Cortex of kidney (tissue), 1 donor: ENCODE results near the gene ALDH4A1.

Experiments used
- DNase-seq: peaks from one replicate; lab custom pipeline; 2025; lab: John Stamatoyannopoulos, UW

Gene ALDH4A1

GRCh38 chr1:18922848-18923755, 20.7 kb upstream of the ALDH4A1 start:
- no peak for DNase-seq

GRCh38 chr1:18922319-18922726, 20.0 kb upstream of the ALDH4A1 start:
- no peak for DNase-seq

- DNase-seq, result no peak
Measured at GRCh38 chr1:18921516-18922251, 19.3 kb upstream of the ALDH4A1 start.

- no peak for DNase-seq
Measured at GRCh38 chr1:18920931-18921330, 18.6 kb upstream of the ALDH4A1 start.

- no peak for DNase-seq
Measured at GRCh38 chr1:18919956-18920355, 17.6 kb upstream of the ALDH4A1 start.

- DNase-seq, result no peak
Measured at GRCh38 chr1:18919197-18919905, 17.0 kb upstream of the ALDH4A1 start.

GRCh38 chr1:18918417-18918816, 16.1 kb upstream of the ALDH4A1 start:
- no peak for DNase-seq

- no peak for DNase-seq
Measured at GRCh38 chr1:18917071-18917799, 14.9 kb upstream of the ALDH4A1 start.

GRCh38 chr1:18915341-18915740, 13.0 kb upstream of the ALDH4A1 start:
- no peak for DNase-seq

- no peak for DNase-seq
Measured at GRCh38 chr1:18913065-18913835, 10.9 kb upstream of the ALDH4A1 start.

GRCh38 chr1:18912550-18912949, 10.2 kb upstream of the ALDH4A1 start:
- DNase-seq, result no peak

GRCh38 chr1:18908911-18909771, 6.8 kb upstream of the ALDH4A1 start:
- DNase-seq, result no peak

- DNase-seq, result no peak
Measured at GRCh38 chr1:18907917-18908845, 5.8 kb upstream of the ALDH4A1 start.

- no peak for DNase-seq
Measured at GRCh38 chr1:18907021-18907916, 4.9 kb upstream of the ALDH4A1 start.

GRCh38 chr1:18903291-18903756, 969 bp upstream of the ALDH4A1 start:
- no peak for DNase-seq

GRCh38 chr1:18901952-18902522, 318 bp downstream of the ALDH4A1 start:
- DNase-seq, result no peak
